ENCODE results near the gene LRSAM1.

The LRSAM1 gene

DNA sequence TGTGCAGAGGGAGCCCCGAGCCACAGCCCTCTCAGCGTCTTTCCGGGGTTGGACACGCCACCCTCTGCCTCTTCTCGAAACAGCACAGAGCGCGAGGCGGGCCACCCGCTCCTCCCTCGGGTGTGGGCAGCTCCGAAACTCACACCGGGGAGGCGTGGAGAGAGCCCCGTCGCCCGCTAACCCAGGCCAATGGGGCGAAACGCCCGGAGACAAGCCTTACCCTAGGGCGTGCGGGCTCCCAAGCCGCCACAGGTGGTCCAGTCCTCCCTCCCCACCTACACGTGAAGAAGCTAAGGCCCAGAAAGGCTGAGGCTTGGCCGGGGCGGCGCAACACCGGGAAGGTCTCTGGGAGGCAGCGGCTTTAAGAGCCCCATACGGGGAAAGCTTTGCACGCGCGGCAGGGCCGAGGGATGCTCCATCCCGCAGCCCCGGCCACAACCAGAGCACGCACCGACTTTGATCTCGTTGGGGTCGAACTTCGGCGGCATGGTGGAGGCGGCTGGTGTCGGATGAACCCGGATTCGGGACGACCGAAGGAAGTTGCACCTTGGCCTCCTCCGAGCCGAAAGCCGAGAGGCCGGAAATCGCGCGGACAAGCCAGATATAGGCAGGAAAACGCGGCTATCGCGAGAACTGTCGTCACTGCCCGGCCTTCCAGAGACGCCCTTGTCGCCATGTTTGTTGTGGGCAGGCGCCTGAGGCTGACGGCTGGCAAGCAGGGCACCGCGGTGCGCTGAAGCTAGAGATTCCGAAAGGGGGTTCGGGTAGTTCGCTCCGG, at the start of gene LRSAM1, which contains the start of gene RPL12:
Gene LRSAM1 (plus strand): TSS at position 681 of the 778 bp plus-strand sequence. CDS start 3,018 bp downstream, outside the sequence.
Gene RPL12 (minus strand): TSS at position 577 of the 778 bp plus-strand sequence. CDS start 89 bp downstream, at position 488.
- DNase-seq (ENCODE audit: low spot score) = peak; percentile 97

DNA sequence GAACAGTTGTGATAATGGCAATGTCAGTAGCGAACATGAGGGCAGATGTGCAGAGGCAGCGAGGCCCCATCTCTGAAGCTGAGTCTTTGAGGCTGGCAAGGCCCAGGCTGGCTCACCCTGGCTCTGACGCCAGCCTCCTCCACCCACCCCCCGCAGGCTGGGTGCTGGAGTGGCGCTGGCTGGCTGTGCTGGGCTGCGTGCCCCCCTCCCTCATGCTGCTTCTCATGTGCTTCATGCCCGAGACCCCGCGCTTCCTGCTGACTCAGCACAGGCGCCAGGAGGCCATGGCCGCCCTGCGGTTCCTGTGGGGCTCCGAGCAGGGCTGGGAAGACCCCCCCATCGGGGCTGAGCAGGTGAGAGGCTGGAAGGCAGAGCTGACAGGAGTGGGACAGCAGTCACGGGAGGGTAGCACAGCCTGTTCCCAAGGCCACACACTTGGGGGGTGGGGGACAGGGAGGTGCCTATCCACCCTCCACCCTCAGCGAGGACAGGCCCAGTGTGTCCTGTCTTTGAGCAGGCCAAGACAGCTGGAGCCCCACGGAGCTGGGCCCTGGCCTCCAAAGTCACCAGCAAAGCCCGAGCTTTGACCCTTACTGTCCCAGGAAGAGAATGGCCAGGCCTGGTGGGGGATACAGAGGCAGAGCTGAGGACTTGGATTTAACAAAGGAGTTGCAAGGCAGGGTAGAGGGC, 48.8 kb upstream of the LRSAM1 start:
- DNase-seq (ENCODE audit: low spot score) = no peak

DNA sequence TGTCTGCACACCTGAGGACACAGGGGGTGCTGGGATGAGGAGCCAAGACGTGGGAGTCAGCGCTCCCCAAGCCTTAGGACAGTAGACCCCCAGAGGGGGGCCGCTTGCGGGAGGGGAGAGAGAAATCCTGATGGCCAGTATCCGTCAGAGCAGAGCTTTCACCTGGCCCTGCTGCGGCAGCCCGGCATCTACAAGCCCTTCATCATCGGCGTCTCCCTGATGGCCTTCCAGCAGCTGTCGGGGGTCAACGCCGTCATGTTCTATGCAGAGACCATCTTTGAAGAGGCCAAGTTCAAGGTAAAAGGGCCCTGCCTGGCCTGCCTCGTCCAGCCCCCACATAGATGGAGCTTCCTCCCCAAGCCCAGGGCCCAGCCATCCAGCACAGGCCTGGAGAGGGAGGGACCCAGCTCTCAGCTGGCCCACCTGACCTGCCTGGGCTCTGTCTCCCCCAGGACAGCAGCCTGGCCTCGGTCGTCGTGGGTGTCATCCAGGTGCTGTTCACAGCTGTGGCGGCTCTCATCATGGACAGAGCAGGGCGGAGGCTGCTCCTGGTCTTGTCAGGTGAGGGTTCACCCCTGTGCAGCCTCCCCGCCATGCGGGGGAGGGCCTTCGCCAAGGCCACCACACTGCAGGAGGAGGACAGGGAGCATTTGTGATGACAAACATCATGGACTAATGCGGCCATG, 47.7 kb upstream of the LRSAM1 start:
- DNase-seq (ENCODE audit: low spot score) = no peak

DNA sequence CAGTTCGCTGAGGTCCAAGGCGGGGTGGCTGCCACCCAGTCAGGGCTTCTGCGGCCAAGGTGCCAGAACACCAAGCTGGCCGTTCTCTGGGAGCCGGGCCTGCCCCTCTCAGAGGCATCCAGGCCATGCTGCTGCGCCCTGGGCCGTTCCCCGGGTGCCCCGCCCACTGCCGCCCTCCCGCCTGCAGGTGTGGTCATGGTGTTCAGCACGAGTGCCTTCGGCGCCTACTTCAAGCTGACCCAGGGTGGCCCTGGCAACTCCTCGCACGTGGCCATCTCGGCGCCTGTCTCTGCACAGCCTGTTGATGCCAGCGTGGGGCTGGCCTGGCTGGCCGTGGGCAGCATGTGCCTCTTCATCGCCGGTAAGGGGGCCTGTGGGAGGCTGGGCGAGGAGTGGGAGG, 46.7 kb upstream of the LRSAM1 start:
- DNase-seq (ENCODE audit: low spot score) = no peak

DNA sequence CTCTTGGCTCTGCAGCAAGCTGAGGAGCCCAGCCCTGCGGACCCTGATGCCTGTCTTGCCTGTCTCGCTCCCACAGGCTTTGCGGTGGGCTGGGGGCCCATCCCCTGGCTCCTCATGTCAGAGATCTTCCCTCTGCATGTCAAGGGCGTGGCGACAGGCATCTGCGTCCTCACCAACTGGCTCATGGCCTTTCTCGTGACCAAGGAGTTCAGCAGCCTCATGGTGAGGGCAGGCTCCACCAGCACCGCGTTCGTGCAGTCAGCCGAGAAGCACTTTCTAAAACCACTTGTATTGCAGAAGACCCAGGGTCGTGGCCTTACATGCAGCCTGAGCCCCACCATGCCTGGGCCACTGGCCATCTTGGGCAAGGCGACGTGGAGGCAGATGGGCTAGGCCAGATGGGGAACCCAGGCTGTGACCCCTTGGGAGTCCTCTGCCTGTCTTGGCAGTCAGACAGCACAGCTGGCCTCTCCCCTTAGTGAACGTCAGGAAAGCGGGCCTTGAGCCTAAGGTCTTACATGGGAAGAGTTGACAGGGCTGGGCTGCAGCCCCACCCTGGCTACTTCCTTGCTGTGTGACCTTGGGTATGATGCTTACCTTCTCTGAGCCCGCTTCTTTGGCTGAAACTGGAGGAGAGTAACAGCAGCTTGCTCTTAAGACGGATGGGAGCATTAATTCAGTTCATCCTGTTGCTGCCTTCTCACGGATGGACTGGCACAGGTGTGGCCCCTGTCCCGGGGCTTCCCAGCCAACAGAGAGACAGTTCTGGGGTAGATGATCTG, 45.8 kb upstream of the LRSAM1 start:
- DNase-seq (ENCODE audit: low spot score) = no peak

DNA sequence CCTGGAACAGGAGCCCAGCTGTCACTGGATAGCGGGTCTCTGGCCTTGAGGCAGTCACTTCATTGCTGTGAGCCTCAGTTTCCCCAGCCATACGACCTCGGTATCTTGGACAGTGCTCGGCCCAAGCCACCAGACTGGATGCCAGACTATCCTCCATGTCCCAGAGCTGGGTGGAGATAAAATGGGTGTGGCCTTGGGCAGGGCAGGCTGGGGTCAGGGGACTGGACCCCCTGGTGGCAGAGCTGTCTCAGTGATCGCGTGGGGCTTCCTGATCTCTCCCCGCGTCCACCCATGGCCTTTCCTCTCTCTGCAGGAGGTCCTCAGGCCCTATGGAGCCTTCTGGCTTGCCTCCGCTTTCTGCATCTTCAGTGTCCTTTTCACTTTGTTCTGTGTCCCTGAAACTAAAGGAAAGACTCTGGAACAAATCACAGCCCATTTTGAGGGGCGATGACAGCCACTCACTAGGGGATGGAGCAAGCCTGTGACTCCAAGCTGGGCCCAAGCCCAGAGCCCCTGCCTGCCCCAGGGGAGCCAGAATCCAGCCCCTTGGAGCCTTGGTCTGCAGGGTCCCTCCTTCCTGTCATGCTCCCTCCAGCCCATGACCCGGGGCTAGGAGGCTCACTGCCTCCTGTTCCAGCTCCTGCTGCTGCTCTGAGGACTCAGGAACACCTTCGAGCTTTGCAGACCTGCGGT, 44.4 kb upstream of the LRSAM1 start:
- DNase-seq (ENCODE audit: low spot score) = no peak

DNA sequence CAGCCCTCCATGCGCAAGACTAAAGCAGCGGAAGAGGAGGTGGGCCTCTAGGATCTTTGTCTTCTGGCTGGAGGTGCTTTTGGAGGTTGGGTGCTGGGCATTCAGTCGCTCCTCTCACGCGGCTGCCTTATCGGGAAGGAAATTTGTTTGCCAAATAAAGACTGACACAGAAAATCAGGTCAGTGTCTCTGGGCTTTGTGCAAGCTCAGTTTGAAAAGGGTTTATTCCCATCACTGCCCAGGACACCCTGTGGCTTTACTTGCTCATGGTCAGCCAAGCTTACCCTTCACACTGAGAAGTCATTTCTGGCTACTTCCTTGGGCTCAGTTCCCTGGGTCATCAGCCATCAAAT, 43.8 kb upstream of the LRSAM1 start:
- DNase-seq (ENCODE audit: low spot score) = no peak

DNA sequence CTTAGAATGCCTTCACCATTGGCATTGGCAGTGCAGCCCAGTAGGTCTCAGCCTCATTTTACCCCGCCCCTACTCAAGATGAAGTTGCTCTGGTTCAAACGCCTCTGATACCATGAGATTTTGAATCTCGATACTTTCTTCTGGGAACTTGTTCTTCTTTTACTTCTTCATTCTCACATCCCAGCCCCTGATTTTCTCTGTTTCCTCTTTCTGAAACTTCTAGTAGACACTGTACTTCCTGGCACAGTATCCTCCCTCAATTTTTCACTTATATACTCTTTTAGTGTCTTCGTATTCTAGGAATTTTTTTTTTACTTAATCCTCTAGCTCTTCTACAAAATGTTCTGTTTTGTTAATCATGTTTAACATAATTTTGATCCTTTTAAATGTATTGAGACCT, 40.2 kb upstream of the LRSAM1 start:
- no peak for DNase-seq (ENCODE audit: low spot score)

DNA sequence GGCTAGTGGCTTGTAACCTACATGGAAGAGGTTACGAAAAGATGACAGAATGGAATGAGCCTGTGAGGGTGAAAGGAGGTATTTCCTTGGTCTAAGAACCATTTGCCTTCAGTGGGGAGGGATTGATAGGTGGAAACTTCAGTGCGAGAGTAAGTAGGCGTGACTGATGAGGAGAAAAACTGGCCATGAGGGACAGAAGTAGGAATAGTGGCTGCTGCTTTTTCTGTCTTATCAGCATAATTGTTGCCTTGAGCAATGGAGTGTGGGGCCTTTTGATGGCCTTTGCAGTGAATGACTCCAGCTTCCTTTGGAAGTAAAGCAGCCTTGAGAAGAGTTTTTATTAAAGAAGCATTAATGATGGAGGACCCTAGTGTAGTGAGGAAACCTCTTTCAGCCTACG, 36.2 kb upstream of the LRSAM1 start:
- DNase-seq (ENCODE audit: low spot score) = no peak

DNA sequence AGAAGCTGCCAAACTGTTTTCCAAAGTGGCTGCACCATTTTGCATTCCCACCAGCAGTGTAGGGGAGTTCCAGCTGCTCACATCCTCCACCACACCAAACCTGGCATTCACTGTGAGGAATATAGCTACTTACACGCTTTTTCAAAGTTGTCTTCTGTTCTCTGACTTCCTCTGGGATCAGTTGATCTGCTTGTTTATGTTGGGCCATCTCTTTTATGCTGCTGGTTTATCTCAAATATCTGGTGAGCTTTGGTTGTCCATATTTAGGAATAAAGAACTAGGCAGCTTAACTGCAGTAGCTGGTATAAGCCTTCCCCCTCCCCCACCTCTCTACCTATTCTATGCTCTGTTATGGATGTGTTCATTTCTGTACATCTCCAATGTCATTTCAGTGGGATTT, 35.7 kb upstream of the LRSAM1 start:
- no peak for DNase-seq (ENCODE audit: low spot score)

DNA sequence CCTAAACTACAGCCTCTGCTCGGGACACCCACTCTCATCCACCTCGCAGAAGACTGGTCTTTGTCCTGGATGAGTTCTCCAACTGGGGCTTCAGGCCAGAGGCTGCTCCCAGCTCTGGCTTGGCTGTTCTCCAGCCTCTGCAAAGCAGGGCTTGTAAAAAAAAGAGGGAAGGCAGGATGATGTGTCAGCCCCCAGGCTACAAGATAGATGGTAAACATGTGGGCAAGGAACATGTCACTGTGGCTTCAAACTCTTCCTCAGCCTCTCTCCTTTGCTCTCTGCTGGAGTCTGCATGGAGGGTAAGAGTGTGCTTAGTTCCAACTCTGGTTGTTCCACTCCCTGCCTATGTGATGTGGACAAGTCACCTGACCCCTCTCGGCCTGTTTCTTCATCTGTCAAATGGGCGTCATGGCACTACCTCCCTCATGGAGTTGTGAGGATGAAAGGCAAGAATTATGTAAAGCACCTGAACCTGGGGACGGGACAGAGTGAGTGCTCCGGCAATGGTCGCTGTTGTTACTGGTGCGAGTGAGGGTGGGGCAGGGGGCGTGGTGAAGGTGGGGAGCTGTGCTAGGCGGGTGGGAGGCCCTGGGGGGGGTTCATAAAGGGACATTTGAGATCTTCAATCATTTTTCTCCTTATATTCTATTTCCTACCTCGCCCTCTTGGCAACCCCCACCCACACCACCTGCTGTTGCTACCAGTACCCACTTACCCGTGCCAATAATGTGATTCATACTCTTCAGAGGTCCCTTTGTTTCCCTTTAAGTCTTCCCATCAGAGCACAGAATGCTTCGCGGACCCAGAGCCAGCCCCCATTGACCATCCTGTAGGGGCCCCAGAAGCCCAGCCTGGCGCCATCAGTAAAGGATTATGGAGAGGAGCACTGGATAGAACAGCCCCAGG, 33.9 kb upstream of the LRSAM1 start:
- DNase-seq (ENCODE audit: low spot score) = no peak

DNA sequence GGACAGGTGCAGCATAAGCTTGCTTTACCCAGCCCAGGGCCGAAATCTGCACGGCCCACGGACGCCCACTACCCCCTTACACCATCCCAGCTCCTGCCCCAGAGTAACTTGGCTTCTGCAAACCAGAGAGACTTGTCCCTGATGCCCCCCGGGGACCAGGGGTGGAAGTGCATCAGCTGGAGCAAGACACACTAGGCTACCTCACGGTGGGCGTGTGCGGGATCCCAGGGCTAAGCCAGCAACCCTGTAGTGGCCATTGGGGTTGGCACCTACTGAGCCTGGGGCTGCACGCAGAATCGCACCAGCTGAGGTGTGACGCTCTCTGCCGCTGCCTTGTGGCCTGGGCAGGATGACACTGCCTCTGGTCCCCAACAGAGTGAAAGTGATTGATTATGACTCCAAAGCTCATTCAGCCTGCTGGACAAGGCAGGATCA, 33.3 kb upstream of the LRSAM1 start:
- DNase-seq (ENCODE audit: low spot score) = no peak

DNA sequence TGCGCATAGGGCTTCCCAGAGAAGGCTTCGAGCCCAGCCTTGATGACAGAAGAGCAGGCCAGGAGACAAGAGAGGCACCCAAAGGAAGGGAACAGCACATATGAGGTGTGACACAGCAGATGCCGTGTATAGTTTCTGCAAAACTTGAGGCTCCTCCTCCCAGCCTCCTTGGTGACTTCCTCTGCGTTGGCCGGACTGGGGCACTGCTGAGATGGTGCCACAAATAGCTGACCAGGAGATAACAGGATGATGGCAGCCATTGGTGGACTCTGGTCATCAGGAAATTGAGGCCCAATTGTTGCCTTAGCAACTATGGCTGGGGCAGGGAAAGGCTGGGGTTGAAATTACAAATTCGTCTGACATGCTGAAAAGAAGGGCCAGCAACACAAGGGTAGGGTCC, 32.0 kb upstream of the LRSAM1 start:
- no peak for DNase-seq (ENCODE audit: low spot score)

DNA sequence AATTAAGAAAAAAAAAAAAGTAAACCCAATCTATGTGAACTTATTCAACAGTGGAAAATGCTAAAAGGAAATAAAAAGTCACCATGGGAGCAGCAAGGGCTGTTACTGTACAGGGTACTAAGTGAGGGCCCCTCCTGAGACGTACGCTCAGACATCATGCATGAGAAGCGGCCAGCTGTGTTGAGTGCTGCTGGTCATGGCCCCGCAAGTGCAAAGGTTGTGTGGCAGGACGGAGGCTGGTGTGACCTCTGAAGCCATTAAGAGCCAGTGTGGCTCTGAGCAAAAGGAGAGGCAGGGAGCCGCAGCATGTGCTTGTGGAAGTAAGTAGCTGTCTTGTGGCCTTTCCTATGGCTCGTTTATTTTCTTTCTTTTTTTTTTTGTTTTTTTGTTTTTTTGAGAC, 30.3 kb upstream of the LRSAM1 start:
- no peak for DNase-seq (ENCODE audit: low spot score)

DNA sequence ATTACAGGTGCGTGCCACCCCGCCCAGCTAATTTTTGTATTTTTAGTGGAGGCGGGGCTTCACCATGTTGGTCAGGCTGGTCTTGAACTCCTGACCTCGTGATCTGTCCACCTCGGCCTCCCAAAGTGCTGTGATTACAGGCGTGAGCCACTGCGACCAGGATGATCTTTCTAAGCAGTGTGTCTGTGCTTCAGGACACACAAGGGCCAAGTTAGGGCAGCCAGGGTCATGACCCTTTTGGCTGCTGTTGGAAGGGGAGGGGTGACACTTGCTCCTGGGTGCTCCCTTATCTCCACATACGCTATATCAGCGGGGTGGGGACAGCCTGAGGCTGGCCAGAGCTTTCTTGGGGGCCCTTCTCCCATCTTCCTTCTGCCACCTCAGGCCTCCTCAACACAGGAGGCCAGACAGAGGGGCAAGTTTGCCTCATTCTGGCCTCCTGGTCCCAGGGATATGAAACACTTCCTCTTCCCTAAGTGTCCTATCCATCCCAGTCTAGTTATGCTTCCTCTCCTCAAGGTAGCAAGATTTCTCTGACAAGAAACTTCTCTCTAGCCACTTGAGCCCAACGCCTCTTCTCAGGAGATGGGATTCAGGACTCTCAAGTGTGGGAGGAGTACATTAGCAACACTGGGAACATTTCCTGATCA, 29.1 kb upstream of the LRSAM1 start:
- no peak for DNase-seq (ENCODE audit: low spot score)

DNA sequence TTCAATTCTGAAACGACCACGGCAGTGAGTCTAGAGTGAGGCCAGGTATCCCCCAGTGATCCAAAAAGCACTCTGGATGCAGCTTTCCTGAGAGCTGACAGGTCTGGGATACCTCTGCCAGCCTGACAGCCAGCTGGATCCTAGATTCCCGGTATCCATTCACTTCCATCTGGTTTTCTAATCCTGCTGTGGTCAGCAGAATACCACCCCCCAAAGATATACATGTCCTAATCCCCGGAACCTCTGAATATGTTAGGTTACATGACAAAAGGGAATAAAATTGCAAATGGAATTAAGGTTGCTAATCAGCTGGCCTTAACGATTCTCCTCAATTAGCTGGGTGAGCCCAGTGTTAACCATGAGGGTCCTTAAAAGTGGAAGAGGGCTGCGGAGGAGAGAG, 28.5 kb upstream of the LRSAM1 start:
- DNase-seq (ENCODE audit: low spot score) = no peak

DNA sequence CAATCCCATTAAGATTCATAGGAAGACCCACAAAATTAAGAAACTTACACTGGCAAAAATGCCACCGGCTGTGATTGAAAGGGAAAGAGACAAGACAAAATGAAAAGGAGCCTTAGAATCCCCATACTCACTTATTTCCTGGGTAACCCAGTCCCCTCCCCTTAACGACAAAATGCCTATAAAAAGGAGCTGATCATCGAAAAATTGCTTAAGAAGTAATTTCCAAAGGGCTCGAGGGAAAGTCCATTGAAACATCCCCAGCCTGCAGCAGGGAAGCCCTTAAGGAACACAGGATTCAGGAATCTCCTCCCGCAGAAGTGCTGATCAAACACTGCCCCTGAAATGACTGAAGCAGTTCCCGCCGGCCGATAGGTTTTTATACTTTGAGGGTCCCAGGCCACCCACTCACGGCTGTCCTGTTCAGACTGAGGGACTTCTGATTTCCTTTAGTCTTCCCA, 27.8 kb upstream of the LRSAM1 start:
- no peak for DNase-seq (ENCODE audit: low spot score)

DNA sequence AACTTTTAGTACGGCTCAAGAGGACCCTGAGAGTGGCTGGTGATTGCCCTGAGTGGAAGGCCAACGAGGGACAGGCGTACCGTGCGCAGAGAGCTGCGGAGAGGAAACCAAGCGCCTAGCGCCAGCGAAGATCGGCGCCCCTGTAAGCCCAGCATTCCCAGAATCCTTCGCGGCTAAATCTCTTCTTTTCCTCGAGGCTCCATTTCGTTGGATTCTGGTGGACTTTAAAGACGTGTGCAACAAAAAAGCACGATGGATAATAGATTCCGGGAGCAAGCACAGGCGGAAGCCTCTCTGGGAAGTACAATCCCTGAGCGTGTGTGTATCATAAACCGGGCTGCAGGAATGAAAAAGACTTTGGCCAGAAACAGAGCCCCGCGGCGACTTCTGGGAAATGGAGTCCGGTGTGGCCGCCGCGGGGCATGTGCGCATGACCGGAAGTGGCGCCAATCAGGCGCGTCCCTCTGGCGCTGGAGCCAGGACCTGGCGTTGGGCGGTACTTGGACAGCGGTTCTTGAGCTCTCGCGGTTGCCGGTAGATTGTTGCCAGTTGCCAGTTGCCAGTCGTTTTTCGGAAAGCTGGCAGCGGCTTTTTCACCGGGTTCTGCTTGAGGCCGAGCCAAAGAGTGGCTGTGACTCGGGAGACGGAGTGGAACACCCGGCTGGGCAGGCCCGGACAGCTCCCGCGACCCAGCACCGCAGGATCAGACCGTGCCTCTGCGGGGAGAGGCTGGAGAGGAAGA, 27.2 kb upstream of the LRSAM1 start, which contains the start of gene ZNF79:
Gene ZNF79 (plus strand): TSS at position 449 of the 742 bp plus-strand sequence. CDS start 406 bp downstream, outside the sequence.
- peak; percentile 94 for DNase-seq (ENCODE audit: low spot score)

DNA sequence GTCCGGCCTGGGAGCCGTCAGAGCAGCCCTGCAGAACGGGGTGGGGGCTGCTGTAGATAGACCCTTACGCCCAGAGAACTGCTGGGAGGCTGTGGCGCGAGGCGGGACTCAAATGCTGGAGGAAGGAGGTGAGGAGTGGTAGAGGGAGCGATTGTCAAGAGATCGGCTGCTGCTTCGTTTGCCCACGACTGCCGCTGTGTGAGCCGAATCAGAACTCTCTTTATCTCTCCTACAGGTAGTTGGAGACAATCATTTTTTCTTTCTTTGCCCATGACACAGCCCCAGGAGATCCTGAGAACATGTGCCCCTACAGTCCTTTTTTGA, 26.7 kb upstream of the LRSAM1 start:
- peak; percentile 33 for DNase-seq (ENCODE audit: low spot score)

Measured in hematopoietic multipotent progenitor cell treated with erythropoietin and hydrocortisone succinate and interleukin-3 and kit ligand, for 15 days (in vitro differentiated cells).